Kidney (tissue), 22 donors: ENCODE measurements around the gene JCHAIN. TPM values are rescaled to one million over a fixed set of nuclear protein-coding genes. Genes with fewer than 3 reads are reported as not detected.

Experiments used
- DNase-seq, 5 donors: peaks; one replicate each; pipeline ENCODE4 v3.0.0-alpha.2; 2013 to 2020
- FAIRE-seq: peaks from 2 replicates; lab custom pipeline; 2012; peaks lifted over from hg19 to GRCh38; lab: Jason Lieb, UNC
- H3K27ac ChIP-seq, 2 donors: one replicate each; pipeline ENCODE4 v1.7.0; 2013; ENCODE audit warnings: low read depth in 2 of 2, low read length in 2 of 2, inconsistent platforms in 1 of 2
- H3K27me3 ChIP-seq: one replicate; pipeline ENCODE4 v1.7.1; 2013; ENCODE audit warnings: low read length, inconsistent platforms; ENCODE audit not compliant: control insufficient read depth, insufficient read depth
- H3K36me3 ChIP-seq, 3 donors: one replicate each; pipeline versions ENCODE4 v1.7.0 to v1.7.1; 2013; ENCODE audit warnings: low read length in 3 of 3, control low read depth in 1 of 3, inconsistent platforms in 1 of 3; ENCODE audit not compliant: insufficient read depth in 3 of 3, control insufficient read depth in 2 of 3
- H3K4me1 ChIP-seq, 3 donors: one replicate each; pipeline versions ENCODE4 v1.7.0 to v1.7.1; 2013; ENCODE audit warnings: low read length in 3 of 3, inconsistent platforms in 1 of 3, low read depth in 1 of 3; ENCODE audit not compliant: control insufficient read depth in 2 of 3, insufficient read depth in 2 of 3
- H3K4me3 ChIP-seq, 3 donors: one replicate each; pipeline versions ENCODE4 v1.7.0 to v1.8.1; 2013; ENCODE audit warnings: low read length in 3 of 3, control low read depth in 1 of 3, inconsistent platforms in 1 of 3
- H3K9ac ChIP-seq, 3 donors: one replicate each; pipeline versions ENCODE4 v1.7.0 to v1.7.1; 2013; ENCODE audit warnings: low read length in 3 of 3, control low read depth in 1 of 3, inconsistent platforms in 1 of 3
- H3K9me3 ChIP-seq, 3 donors: one replicate each; pipeline versions ENCODE4 v1.7.0 to v1.7.1; 2013; ENCODE audit warnings: low read length in 3 of 3, control low read depth in 1 of 3, inconsistent platforms in 1 of 3; ENCODE audit not compliant: control insufficient read depth in 2 of 3, insufficient read depth in 1 of 3
- intact Hi-C: fragments of 100-400 bp; cut with DNase I; formaldehyde crosslinking; loops from one replicate; pipeline ENCODE4 v1.11.1; 2022
- long read RNA-seq, 10 donors: library from polyadenylated mRNA in 1 of 10; unstranded in 1 of 10; transcript quantifications; one replicate each; pipeline ENCODE4 v2.0.0 and lab custom pipeline, GENCODE V29; 2021 to 2026
- polyA plus RNA-seq: library from polyadenylated mRNA; stranded (reverse); fragments of 350-450 nt; fragmentation: Illumina TruSeq; extraction: RNeasy Lipid Tissue Mini Kit (QIAGEN cat#74804); gene quantifications from one replicate; pipeline ENCODE4 v1.2.3, GENCODE V29; 2014; ENCODE audit warnings: low read depth, low replicate concordance; ENCODE audit not compliant: insufficient read depth
- total RNA-seq: library from RNA; stranded (reverse); fragmentation: NEBNext Ultra II Directional; extraction: Animal tissue kit (Norgen Biotek cat#: 25700); gene quantifications from one replicate; pipeline ENCODE4 v1.2.1, GENCODE V29; 2021
- TF ChIP-seq, protein P1 (sequence below): IDR thresholded peaks from 3 replicates; pipeline ENCODE4 v1.5.1; 2012; ENCODE audit warnings: mild to moderate bottlenecking, moderate library complexity, borderline replicate concordance; ENCODE audit not compliant: insufficient read depth; ENCODE audit errors: extremely low read depth
- donor health status: control.
- donor health status: control.
- donor health status: control.
- donor health status: control.
- donor health status: control.
- donor health status: DM: yes; HTN: yes; CAD: no.
- donor health status: Normal renal cell carcinoma (clear cell type).

JCHAIN gene
- total RNA-seq = 355 TPM
- 5.1 TPM for polyA plus RNA-seq
- long read RNA-seq, donor 1 = 0 reads
- long read RNA-seq, donor 2 = 0 reads
- long read RNA-seq, donor 3, partial matches to known transcripts = 0 of 1 reads
- long read RNA-seq, donor 3, other reads (novel, unspliced or antisense) = 0 of 1 reads
- long read RNA-seq, donor 4 = 0 reads
- long read RNA-seq, donor 5 = 0 reads
- long read RNA-seq, donor 6, partial matches to known transcripts = 40 of 41 reads
- long read RNA-seq, donor 6, other reads (novel, unspliced or antisense) = 0 of 41 reads
- long read RNA-seq, donor 7, transcript JCHAIN-201 (4 exons, 1,438 nt) = major isoform, 89 of 94 reads
- long read RNA-seq, donor 7, partial matches to known transcripts = 0 of 94 reads
- long read RNA-seq, donor 7, other reads (novel, unspliced or antisense) = 5 of 94 reads
- long read RNA-seq, donor 8 = 0 reads
- long read RNA-seq, donor 9 = 0 reads
- long read RNA-seq, donor 10 = 0 reads

DNA sequence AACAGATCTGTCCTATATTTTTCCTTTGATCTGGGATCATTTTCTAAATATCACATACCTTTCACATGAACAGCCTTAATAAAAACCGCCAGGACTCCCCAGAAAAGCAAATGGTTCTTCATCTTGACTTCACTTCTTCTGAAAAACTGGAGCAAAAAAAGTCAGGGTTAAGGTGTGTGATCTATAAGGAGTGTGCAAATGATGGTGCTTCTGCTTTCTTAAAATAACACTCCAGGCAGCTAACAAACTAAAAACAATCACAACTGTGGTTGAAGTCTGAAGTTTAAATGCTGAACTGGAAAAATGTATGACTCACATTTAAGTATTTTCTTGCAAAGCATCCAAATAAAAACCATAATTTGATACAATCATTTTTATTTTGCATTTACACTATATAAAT lies at the start of gene JCHAIN:
TSS of gene JCHAIN (minus strand) at position 140 of the 400 bp plus-strand sequence. CDS start at position 122, 18 bp downstream.
- Histone ChIP-seq H3K9me3 (no peaks in the 10 kb centered on the region), H3K9ac (no peak within 1 kb of the TSS), H3K36me3 (no peaks in the 10 kb centered on the region), H3K4me1 (peaks cover 0 to 10% (median 0%) of the 10 kb centered on the region in 3 donors), H3K4me3 (no peak within 1 kb of the TSS), H3K27me3 (no peaks in the 10 kb centered on the region), H3K27ac (no peak within 1 kb of the TSS)
- TF ChIP-seq, protein P1, sequence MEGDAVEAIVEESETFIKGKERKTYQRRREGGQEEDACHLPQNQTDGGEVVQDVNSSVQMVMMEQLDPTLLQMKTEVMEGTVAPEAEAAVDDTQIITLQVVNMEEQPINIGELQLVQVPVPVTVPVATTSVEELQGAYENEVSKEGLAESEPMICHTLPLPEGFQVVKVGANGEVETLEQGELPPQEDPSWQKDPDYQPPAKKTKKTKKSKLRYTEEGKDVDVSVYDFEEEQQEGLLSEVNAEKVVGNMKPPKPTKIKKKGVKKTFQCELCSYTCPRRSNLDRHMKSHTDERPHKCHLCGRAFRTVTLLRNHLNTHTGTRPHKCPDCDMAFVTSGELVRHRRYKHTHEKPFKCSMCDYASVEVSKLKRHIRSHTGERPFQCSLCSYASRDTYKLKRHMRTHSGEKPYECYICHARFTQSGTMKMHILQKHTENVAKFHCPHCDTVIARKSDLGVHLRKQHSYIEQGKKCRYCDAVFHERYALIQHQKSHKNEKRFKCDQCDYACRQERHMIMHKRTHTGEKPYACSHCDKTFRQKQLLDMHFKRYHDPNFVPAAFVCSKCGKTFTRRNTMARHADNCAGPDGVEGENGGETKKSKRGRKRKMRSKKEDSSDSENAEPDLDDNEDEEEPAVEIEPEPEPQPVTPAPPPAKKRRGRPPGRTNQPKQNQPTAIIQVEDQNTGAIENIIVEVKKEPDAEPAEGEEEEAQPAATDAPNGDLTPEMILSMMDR = no peak
- no peak for FAIRE-seq
- no peak for DNase-seq
- intact Hi-C loops = no loop called here

DNA sequence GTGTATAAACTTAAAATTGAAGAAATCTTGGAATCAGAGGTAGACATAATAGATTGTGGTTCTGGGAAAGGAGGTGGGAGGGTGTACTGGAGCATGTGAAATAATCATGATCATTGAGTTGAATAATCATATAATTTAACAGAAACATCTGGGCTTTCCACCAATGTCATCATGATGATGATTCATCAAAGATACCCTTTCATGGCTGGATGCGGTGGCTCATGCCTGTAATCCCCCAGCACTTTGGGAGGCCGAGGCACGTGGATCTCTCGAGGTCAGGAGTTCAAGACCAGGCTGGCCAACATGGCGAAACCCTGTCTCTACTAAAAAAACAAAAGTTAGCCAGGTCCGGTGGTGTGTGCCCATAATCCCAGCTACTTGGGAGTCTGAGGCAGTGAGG lies 48.8 kb upstream of the JCHAIN start:
- no peak overlapping the region for H3K4me3 ChIP-seq
- intact Hi-C loops = no loop called here
- TF ChIP-seq, protein P1 = no peak
- no peaks in the 10 kb centered on the region for H3K36me3 ChIP-seq
- no peak overlapping the region for H3K9ac ChIP-seq
- no peak for FAIRE-seq
- DNase-seq = no peak
- H3K27me3 ChIP-seq = no peaks in the 10 kb centered on the region
- peak overlapping the region; percentile 71 to 91 for H3K27ac ChIP-seq
- H3K4me1 ChIP-seq = peaks cover 0 to 18% (median 16%) of the 10 kb centered on the region in 3 donors
- no peaks in the 10 kb centered on the region for H3K9me3 ChIP-seq

DNA sequence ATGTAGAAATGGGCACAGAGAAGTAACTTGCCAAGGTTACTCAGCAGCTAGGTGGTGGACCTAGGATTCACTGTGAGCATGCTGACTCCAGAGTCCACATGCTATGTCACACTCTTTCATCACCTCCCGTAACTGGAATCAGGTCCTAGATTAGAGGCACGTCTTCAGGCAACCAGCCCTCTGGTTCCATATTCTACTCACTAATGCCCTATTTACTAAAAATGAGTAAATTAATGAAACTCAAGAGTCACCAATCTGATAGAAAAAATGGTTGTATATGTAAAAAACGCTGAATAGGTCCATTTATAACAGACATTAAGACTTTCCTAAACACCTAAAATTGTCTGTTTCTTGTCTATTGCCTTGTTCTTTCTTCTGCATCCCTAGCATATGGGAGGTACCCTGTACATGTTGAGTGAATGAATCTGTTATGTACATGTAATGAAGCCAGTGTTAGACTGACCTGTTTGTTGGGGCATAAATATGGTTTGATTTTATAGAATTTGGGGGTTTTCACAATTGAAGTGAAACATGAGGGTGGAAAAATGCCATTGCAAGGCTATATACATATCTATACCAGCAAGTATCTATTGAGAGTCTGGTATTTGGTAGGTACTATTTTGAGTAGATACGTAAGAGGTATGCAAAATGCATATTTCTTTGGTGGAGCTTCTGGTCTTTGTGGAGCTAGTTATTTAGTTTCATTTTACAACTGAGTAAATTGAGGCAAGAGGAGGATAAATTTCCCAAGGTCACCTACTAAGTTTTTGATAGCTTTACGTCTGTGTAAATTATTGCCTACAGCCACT lies 48.0 kb upstream of the JCHAIN start:
- FAIRE-seq (no peak), DNase-seq (peak in 2 of 5 donors; percentile 32 to 41)
- intact Hi-C loops = no loop called here
- no peaks in the 10 kb centered on the region for H3K27me3 ChIP-seq
- H3K4me1 ChIP-seq = peaks cover 0 to 16% (median 16%) of the 10 kb centered on the region in 3 donors
- H3K4me3 ChIP-seq = peak overlapping the region in 2 of 3 donors; percentile 25 to 36
- H3K27ac ChIP-seq = peak overlapping the region; percentile 71 to 91
- TF ChIP-seq, protein P1 = no peak
- H3K9ac ChIP-seq = no peak overlapping the region
- no peaks in the 10 kb centered on the region for H3K9me3 ChIP-seq
- no peaks in the 10 kb centered on the region for H3K36me3 ChIP-seq
